WI38 (cell line): Measurements from ENCODE around the gene AP5Z1.

Source experiments
- H3K4me3 ChIP-seq: 2 replicates; pipeline ENCODE4 v1.5.1; 2011; ENCODE audit warnings: low read depth, mild to moderate bottlenecking, control low read depth, low read length
- TF ChIP-seq, protein P1 (sequence below): IDR thresholded peaks from 2 replicates; pipeline ENCODE4 v1.5.1; 2012; ENCODE audit warnings: low read depth, mild to moderate bottlenecking, control low read depth, low read length

Gene AP5Z1

DNA sequence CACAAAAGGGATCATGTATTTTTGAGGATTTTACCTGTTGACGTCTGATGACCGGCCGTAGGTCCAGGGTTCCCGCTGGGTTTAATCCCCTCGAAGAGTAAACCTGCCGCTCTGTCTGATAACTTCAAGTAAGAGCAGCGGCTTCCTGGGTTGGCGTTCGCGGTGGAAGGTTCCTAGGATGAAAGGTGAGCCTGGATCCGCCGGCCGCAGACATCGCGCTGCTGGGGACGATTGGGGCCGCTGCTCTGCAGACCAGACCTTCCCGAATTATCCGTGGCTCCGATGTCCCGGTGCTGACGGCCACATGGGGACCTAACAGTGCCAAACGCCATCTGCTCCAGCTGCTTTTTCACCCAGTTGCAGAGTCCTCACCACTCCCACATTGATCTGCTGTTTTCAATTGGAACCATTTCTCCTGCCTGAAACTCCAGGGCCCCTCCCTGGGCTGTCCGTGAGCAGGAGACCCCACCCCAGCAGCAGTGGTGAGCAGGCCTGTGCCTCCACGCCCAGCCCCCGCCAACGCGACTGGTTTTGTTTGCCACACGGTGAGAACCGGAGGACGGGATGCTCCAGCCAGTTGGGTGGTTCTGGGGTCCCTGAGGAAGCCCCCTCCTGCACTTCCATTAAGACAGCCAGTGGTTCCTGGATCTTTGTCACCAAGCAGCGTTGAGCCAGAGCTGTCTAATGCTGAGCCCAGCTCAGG lies 12.2 kb upstream of the AP5Z1 start:
- no peak overlapping the region for H3K4me3 ChIP-seq
- TF ChIP-seq, protein P1, sequence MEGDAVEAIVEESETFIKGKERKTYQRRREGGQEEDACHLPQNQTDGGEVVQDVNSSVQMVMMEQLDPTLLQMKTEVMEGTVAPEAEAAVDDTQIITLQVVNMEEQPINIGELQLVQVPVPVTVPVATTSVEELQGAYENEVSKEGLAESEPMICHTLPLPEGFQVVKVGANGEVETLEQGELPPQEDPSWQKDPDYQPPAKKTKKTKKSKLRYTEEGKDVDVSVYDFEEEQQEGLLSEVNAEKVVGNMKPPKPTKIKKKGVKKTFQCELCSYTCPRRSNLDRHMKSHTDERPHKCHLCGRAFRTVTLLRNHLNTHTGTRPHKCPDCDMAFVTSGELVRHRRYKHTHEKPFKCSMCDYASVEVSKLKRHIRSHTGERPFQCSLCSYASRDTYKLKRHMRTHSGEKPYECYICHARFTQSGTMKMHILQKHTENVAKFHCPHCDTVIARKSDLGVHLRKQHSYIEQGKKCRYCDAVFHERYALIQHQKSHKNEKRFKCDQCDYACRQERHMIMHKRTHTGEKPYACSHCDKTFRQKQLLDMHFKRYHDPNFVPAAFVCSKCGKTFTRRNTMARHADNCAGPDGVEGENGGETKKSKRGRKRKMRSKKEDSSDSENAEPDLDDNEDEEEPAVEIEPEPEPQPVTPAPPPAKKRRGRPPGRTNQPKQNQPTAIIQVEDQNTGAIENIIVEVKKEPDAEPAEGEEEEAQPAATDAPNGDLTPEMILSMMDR: no peak

DNA sequence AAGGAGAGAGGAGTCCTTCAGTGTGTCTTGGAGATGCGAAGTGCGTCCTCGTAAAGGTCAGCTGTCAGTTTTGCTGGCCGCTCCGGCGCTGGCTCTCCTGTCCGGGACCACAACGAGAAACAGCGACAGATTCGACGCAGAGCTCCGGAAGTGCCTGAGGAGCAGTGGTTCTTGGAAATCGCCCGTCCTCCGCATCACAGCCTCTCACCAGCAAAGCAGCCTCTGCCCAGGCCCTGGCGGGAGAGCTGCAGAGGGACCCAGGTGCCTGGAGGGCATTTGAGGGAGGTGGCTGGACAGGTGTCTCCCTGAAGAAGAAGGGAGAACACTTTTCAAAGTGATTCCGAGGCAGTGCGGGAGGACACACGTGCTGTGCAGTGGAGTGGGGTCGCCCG lies 11.6 kb upstream of the AP5Z1 start:
- TF ChIP-seq, protein P1: no peak
- H3K4me3 ChIP-seq: no peak overlapping the region

GRCh38 chr7:4764402-4765007 lies 10.9 kb upstream of the AP5Z1 start:
- TF ChIP-seq, protein P1: no peak
- H3K4me3 ChIP-seq: no peak overlapping the region

GRCh38 chr7:4765776-4766490 lies 9.5 kb upstream of the AP5Z1 start:
- TF ChIP-seq, protein P1: no peak
- H3K4me3 ChIP-seq: no peak overlapping the region

- TF ChIP-seq, protein P1: no peak
- H3K4me3 ChIP-seq: no peak overlapping the region
Measured at GRCh38 chr7:4766666-4767519, 8.5 kb upstream of the AP5Z1 start.

GRCh38 chr7:4768597-4769569 lies 6.5 kb upstream of the AP5Z1 start:
- TF ChIP-seq, protein P1: no peak
- no peak overlapping the region for H3K4me3 ChIP-seq
